Stimulated activated CD8-positive, alpha-beta memory T cell treated with anti-CD3 and anti-CD28 coated beads, Interleukin-12 subunit alpha, Interleukin-12 subunit beta, amount 100 ng/mL, for 1 hour (primary cell): ENCODE data around the gene SESN3.

ENCODE experiments used
- DNase-seq: peaks from one replicate; pipeline ENCODE4 v3.0.0-alpha.2; 2020; ENCODE audit warnings: low read depth

Gene SESN3

DNA sequence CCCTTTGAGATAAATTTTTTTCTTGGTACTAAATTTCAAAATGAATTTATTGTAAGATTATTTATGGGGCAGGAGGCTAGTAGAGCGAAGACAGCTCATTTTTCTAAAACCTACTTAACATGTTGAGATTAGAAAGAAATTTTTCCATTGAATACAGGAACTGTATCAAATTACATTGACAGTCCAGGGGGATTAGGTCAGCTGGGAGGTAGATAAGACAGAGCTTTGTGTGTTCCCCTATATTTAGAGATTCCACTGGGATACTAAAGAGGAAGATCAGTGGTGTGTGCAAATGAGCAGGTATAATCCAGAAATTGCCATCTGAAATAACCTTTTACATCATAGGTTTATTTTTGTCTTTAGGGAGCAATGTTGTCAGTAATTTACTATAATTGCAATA, 109.3 kb downstream of the SESN3 start:
- no peak for DNase-seq

- no peak for DNase-seq
Observed at GRCh38 chr11:95119361-95120060, 111.5 kb downstream of the SESN3 start.

GRCh38 chr11:95115597-95115996, 115.4 kb downstream of the SESN3 start:
- DNase-seq, result no peak
